Stomach (tissue), 9 donors: ENCODE results near the gene PRR16. TPM values are rescaled to one million over a fixed set of nuclear protein-coding genes. Genes with fewer than 3 reads are reported as not detected.
A peak's percentile ranks its signal among the peaks of the same experiment; 100 is the strongest.

Source experiments
- DNase-seq, 2 donors: peaks; one replicate each; pipeline versions ENCODE4 v3.0.0 to v3.0.0-alpha.2; 2013 to 2019
- H3K27ac ChIP-seq, 5 donors: fragments of 200-600 bp in 4 of 5; sonication (generic) in 4 of 5; one replicate each; pipeline ENCODE4 v1.5.1; 2013 to 2019; ENCODE audit warnings: mild to moderate bottlenecking in 1 of 5, moderate library complexity in 1 of 5
- H3K27me3 ChIP-seq, 3 donors: fragments of 200-600 bp; sonication (generic); one replicate each; pipeline ENCODE4 v1.5.1; 2017 to 2019; ENCODE audit warnings: mixed run types in 1 of 3
- H3K36me3 ChIP-seq, 4 donors: fragments of 200-600 bp; sonication (generic); 1 replicate in 3 of 4; 2 replicates in 1 of 4; pipeline ENCODE4 v1.5.1; 2016 to 2019
- H3K4me1 ChIP-seq, 4 donors: fragments of 200-600 bp; sonication (generic); one replicate each; pipeline ENCODE4 v1.5.1; 2016 to 2019
- H3K4me3 ChIP-seq, 4 donors: fragments of 200-600 bp; sonication (generic) in 3 of 4; one replicate each; pipeline ENCODE4 v1.5.1; 2016 to 2019; ENCODE audit warnings: mild to moderate bottlenecking in 1 of 4
- H3K9me3 ChIP-seq, 4 donors: fragments of 200-600 bp; sonication (generic); one replicate each; pipeline ENCODE4 v1.5.1; 2016 to 2019
- CTCF ChIP-seq, 7 experiments: fragments of 450-650 bp in 4 of 7; fragments of 200-600 bp in 3 of 7; sonication (generic) in 3 of 7; IDR thresholded peaks; one replicate each; pipeline ENCODE4 v1.5.1; 2016 to 2019; ENCODE audit warnings: antibody characterized with exemption in 7 of 7, control low read depth in 2 of 7, mild to moderate bottlenecking in 1 of 7
- EP300 ChIP-seq: sonication (generic); formaldehyde crosslinking; IDR thresholded peaks from one replicate; pipeline ENCODE4 v1.6.1; 2017; ENCODE audit warnings: antibody characterized with exemption
- POLR2A ChIP-seq, 4 donors: fragments of 450-650 bp; IDR thresholded peaks; one replicate each; pipeline ENCODE4 v1.6.1; 2016; ENCODE audit warnings: antibody characterized with exemption in 4 of 4, control low read depth in 2 of 4, mild to moderate bottlenecking in 1 of 4, moderate library complexity in 1 of 4
- POLR2AphosphoS5 ChIP-seq, 3 donors: sonication (generic); formaldehyde crosslinking; IDR thresholded peaks; one replicate each; pipeline ENCODE4 v1.6.1; 2016; ENCODE audit warnings: antibody characterized with exemption in 3 of 3
- WGBS, 5 donors: extraction: QIAGEN DNeasy Blood & Tissue Kit in 3 of 5; methylation state at CpG; one replicate each; pipeline versions ENCODE4 v1.1.5 to v1.1.7; 2013 to 2018; 5-methylcytosine and 5-hydroxymethylcytosine counted together
- intact Hi-C: fragments of 100-400 bp; cut with DNase I; formaldehyde crosslinking; loops from one replicate; pipeline ENCODE4 v1.15.1; 2023; ENCODE audit warnings: low total_unique reads
- polyA plus RNA-seq, 3 donors: library from polyadenylated mRNA; stranded (reverse); fragments of 200-250 nt; gene quantifications; one replicate each; pipeline ENCODE4 v1.2.3, GENCODE V29; 2013
- total RNA-seq, 5 donors: library from RNA; depleted of rRNA; stranded (reverse); fragments of >200 nt; gene quantifications; one replicate each; pipeline versions ENCODE4 v1.1.0 to v1.2.3, GENCODE V29; 2014 to 2016
- donor health status: healthy with polysubstance abuse.
- donor health status: Bipolar disorder and iron deficiency.
- donor health status: healthy.

Gene PRR16
- total and polyA plus RNA-seq, 8 donors: 1.3 to 40.8 (median 8.1) TPM

DNA sequence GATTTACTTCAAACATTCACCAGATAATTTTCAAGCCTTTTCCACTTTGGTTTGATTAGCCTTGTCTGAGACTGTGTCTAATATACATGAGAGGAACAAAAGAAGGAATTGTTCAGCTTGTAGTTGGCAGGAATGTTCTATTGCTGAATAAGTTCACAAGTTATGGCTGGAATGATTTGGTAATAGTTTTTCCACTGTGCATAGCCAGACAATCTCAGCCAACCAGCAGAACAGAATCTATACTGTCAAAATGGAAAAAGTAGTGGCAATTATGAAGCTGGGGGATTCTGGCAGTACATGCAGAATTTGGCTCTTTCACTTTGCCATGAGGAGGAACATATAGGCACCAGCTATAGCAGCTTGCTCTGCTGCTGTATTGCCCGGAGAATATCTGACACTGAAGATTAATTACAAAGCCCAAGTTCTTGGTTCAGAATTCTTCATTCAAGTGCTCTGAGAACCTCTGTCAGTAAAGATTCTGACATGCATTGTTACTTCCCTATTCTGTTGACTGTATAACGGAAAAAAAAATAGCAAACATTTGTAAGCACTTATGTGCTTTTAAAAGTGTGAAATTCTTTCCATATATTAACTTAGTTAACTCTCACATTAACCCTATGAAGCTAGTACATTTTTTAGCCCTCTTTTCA is 150.6 kb downstream of the PRR16 start:
- TF ChIP-seq CTCF (IDR thresholded peaks at IDR 0.05): no peak
- TF ChIP-seq POLR2AphosphoS5 (IDR thresholded peaks at IDR 0.05): no peak
- no peak for TF ChIP-seq POLR2A (IDR thresholded peaks at IDR 0.05)
- TF ChIP-seq EP300: no peak
- Histone ChIP-seq H3K36me3 (no peaks in the 10 kb centered on the region), H3K27ac (no peak overlapping the region), H3K4me3 (no peak overlapping the region), H3K9me3 (peaks cover 0 to 4% (median 0%) of the 10 kb centered on the region in 4 donors), H3K4me1 (no peaks in the 10 kb centered on the region), H3K27me3 (no peaks in the 10 kb centered on the region)
- peak in 1 of 2 donors; percentile 35 for DNase-seq
- intact Hi-C loops: no loop called here
- 19 to 37% (median 24%) methylated on average over 2 of the region's 2 CpGs for WGBS, 5 donors

GRCh38 chr5:120615967-120616645 is 152.0 kb downstream of the PRR16 start:
- peaks cover 0 to 2% (median 0%) of the 10 kb centered on the region in 4 donors for H3K9me3 ChIP-seq
- H3K27me3 ChIP-seq: no peaks in the 10 kb centered on the region
- WGBS, 5 donors: 67 to 74% (median 72%) methylated on average over 7 of the region's 7 CpGs
- H3K27ac ChIP-seq: no peak overlapping the region
- no peak for DNase-seq
- no peaks in the 10 kb centered on the region for H3K4me1 ChIP-seq
- intact Hi-C loops: no loop called here
- TF ChIP-seq EP300: no peak
- no peak for TF ChIP-seq CTCF (IDR thresholded peaks at IDR 0.05)
- no peak for TF ChIP-seq POLR2A (IDR thresholded peaks at IDR 0.05)
- no peak for TF ChIP-seq POLR2AphosphoS5 (IDR thresholded peaks at IDR 0.05)
- no peaks in the 10 kb centered on the region for H3K36me3 ChIP-seq
- no peak overlapping the region for H3K4me3 ChIP-seq

- TF ChIP-seq EP300 (no peak), POLR2AphosphoS5 (IDR thresholded peaks at IDR 0.05) (no peak), POLR2A (IDR thresholded peaks at IDR 0.05) (no peak), CTCF (IDR thresholded peaks at IDR 0.05) (no peak)
- intact Hi-C loops: no loop called here
Observed at GRCh38 chr5:120621339-120621738, 157.2 kb downstream of the PRR16 start.

GRCh38 chr5:120624021-120624563 is 160.0 kb downstream of the PRR16 start:
- H3K27ac ChIP-seq: no peak overlapping the region
- no peaks in the 10 kb centered on the region for H3K27me3 ChIP-seq
- TF ChIP-seq EP300 (no peak), POLR2AphosphoS5 (IDR thresholded peaks at IDR 0.05) (no peak), POLR2A (IDR thresholded peaks at IDR 0.05) (no peak), CTCF (IDR thresholded peaks at IDR 0.05) (no peak)
- H3K9me3 ChIP-seq: peaks cover 0 to 3% (median 0%) of the 10 kb centered on the region in 4 donors
- H3K4me3 ChIP-seq: no peak overlapping the region
- DNase-seq: no peak
- 44 to 80% (median 69%) methylated on average over 1 of the region's 1 CpG for WGBS, 5 donors
- H3K4me1 ChIP-seq: no peaks in the 10 kb centered on the region
- no peaks in the 10 kb centered on the region for H3K36me3 ChIP-seq
- intact Hi-C loops: no loop called here

More at GRCh38 chr5:120621339-120621738, 157.2 kb downstream of the PRR16 start:
- Histone ChIP-seq H3K9me3 (peaks cover 0 to 3% (median 0%) of the 10 kb centered on the region in 4 donors), H3K27ac (no peak overlapping the region), H3K4me1 (no peaks in the 10 kb centered on the region), H3K36me3 (no peaks in the 10 kb centered on the region), H3K4me3 (no peak overlapping the region), H3K27me3 (no peaks in the 10 kb centered on the region)
- no peak for DNase-seq
- 33 to 59% (median 57%) methylated on average over 2 of the region's 2 CpGs for WGBS, 5 donors
